ENCODE data around the gene OR5AN1. TPM values are rescaled to one million over a fixed set of nuclear protein-coding genes. Genes with fewer than 3 reads are reported as not detected.

OR5AN1 gene
- total RNA-seq, 1 donor from 2014 or later, result not detected

DNA sequence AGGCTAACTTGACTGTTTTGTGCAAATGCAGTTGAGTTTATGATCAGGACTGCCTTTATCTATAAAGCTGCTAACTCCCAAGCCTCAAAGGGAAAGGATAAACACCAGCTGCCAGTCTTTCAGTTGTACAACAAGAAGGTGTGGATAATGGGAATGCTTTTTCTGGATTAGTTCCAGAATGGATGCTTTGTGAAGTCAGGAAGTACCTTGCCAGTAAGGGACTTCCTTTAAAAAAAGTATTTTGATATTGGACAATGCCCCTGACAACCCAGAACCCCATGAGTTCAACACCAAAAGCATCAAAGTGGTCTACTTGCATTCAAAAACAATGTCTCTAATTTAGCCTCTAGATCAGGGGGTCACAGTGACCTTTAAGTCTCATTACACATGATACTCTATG lies 35.5 kb downstream of the OR5AN1 start:
- Histone ChIP-seq H3K27me3 (ENCODE audit: insufficient read depth, low read length) (no peaks in the 10 kb centered on the region), H3K36me3 (ENCODE audit: insufficient read depth, low read length) (no peaks in the 10 kb centered on the region), H4K20me1 (ENCODE audit: insufficient read depth, low read length) (no peaks in the 10 kb centered on the region), H3K79me2 (ENCODE audit: insufficient read depth, low read length) (no peaks in the 10 kb centered on the region), H3K4me3 (ENCODE audit: insufficient read depth, low read depth, low read length) (no peak overlapping the region), H3K4me1 (ENCODE audit: insufficient read depth, low read length) (no peaks in the 10 kb centered on the region), H3K9ac (ENCODE audit: low read length) (no peak overlapping the region), H2AFZ (ENCODE audit: low read depth, low read length) (no peak overlapping the region), H3K9me3 (ENCODE audit: insufficient read depth, low read depth, low read length) (no peaks in the 10 kb centered on the region), H3K4me2 (ENCODE audit: low read length) (no peak overlapping the region), H3K27ac (ENCODE audit: low read depth, low read length) (no peak overlapping the region)
- no peak overlapping the region for H3K27ac Mint-ChIP-seq (ENCODE audit: unreplicated experiment)
- no peak for TF ChIP-seq EZH2 (IDR thresholded peaks at IDR 0.05; ENCODE audit: insufficient read depth, low read length)
- TF ChIP-seq, protein P1, sequence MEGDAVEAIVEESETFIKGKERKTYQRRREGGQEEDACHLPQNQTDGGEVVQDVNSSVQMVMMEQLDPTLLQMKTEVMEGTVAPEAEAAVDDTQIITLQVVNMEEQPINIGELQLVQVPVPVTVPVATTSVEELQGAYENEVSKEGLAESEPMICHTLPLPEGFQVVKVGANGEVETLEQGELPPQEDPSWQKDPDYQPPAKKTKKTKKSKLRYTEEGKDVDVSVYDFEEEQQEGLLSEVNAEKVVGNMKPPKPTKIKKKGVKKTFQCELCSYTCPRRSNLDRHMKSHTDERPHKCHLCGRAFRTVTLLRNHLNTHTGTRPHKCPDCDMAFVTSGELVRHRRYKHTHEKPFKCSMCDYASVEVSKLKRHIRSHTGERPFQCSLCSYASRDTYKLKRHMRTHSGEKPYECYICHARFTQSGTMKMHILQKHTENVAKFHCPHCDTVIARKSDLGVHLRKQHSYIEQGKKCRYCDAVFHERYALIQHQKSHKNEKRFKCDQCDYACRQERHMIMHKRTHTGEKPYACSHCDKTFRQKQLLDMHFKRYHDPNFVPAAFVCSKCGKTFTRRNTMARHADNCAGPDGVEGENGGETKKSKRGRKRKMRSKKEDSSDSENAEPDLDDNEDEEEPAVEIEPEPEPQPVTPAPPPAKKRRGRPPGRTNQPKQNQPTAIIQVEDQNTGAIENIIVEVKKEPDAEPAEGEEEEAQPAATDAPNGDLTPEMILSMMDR (IDR thresholded peaks at IDR 0.05; ENCODE audit: insufficient read depth, low read depth, low read length), result no peak
- no peak for DNase-seq (ENCODE audit: low read depth)
- H3K4me1 Mint-ChIP-seq (ENCODE audit: low read depth, unreplicated experiment), result no peaks in the 10 kb centered on the region
- no peak overlapping the region for H3K4me3 Mint-ChIP-seq (ENCODE audit: unreplicated experiment)
- H3K9me3 Mint-ChIP-seq (ENCODE audit: unreplicated experiment), result peaks cover 2% of the 10 kb centered on the region
- peaks cover under 1% of the 10 kb centered on the region for H3K36me3 Mint-ChIP-seq (ENCODE audit: low read depth, unreplicated experiment)
- FAIRE-seq, result no peak
- H3K27me3 Mint-ChIP-seq (ENCODE audit: low read depth, unreplicated experiment), result no peaks in the 10 kb centered on the region

DNA sequence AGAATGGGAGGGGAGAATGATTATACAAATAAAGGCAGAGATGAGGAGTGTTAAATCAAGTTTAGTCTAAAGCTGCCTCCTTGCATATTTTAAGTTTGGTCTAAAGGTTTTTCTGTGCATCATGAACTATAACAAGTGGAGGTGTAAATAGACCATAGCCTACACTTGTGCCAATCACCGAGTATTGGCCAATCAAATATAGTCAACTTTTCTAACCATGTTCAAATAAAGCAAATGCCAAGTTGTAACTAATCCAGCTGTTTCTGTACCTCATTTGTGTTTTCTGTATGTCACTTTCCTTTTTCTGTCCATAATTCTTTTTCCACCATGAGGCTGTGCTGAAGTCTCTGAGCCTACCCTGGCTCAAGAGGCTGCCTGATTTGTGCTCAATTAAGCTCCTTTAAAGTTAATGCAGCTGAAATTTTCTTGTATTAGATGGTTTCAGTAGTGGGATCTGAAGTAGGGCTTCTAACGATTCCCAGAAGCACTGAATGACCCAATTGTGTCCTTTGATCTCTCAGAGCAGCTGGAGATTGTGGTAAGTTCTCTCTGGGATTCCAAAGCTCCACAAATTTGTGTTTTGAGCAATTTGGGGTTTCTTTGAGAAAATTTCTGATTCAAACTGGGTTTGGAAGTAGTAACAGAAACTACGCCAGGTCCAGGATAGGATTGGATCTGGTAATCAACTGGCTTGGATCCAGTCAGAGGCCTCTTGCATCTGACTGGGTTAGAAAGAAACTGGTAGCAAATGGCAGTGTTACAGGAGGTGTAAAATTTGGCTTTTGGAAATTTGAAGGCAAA lies 42.0 kb downstream of the OR5AN1 start:
- no peaks in the 10 kb centered on the region for H3K4me1 ChIP-seq (ENCODE audit: insufficient read depth, low read length)
- H3K9ac ChIP-seq (ENCODE audit: low read length), result no peak overlapping the region
- no peaks in the 10 kb centered on the region for H3K36me3 ChIP-seq (ENCODE audit: insufficient read depth, low read length)
- H4K20me1 ChIP-seq (ENCODE audit: insufficient read depth, low read length), result no peaks in the 10 kb centered on the region
- H2AFZ ChIP-seq (ENCODE audit: low read depth, low read length), result no peak overlapping the region
- FAIRE-seq (no peak), DNase-seq (ENCODE audit: low read depth) (no peak)
- no peak overlapping the region for H3K4me3 ChIP-seq (ENCODE audit: insufficient read depth, low read depth, low read length)
- H3K27ac Mint-ChIP-seq (ENCODE audit: unreplicated experiment), result no peak overlapping the region
- no peak overlapping the region for H3K4me2 ChIP-seq (ENCODE audit: low read length)
- no peaks in the 10 kb centered on the region for H3K9me3 ChIP-seq (ENCODE audit: insufficient read depth, low read depth, low read length)
- TF ChIP-seq, protein P1 (IDR thresholded peaks at IDR 0.05; ENCODE audit: insufficient read depth, low read depth, low read length), result no peak
- TF ChIP-seq EZH2 (IDR thresholded peaks at IDR 0.05; ENCODE audit: insufficient read depth, low read length), result no peak
- H3K27me3 Mint-ChIP-seq (ENCODE audit: low read depth, unreplicated experiment), result no peaks in the 10 kb centered on the region
- no peak overlapping the region for H3K4me3 Mint-ChIP-seq (ENCODE audit: unreplicated experiment)
- H3K27me3 ChIP-seq (ENCODE audit: insufficient read depth, low read length), result no peaks in the 10 kb centered on the region
- H3K4me1 Mint-ChIP-seq (ENCODE audit: low read depth, unreplicated experiment), result no peaks in the 10 kb centered on the region
- H3K9me3 Mint-ChIP-seq (ENCODE audit: unreplicated experiment), result peaks cover 4% of the 10 kb centered on the region
- H3K36me3 Mint-ChIP-seq (ENCODE audit: low read depth, unreplicated experiment), result no peaks in the 10 kb centered on the region
- H3K79me2 ChIP-seq (ENCODE audit: insufficient read depth, low read length), result no peaks in the 10 kb centered on the region
- H3K27ac ChIP-seq (ENCODE audit: low read depth, low read length), result no peak overlapping the region

DNA sequence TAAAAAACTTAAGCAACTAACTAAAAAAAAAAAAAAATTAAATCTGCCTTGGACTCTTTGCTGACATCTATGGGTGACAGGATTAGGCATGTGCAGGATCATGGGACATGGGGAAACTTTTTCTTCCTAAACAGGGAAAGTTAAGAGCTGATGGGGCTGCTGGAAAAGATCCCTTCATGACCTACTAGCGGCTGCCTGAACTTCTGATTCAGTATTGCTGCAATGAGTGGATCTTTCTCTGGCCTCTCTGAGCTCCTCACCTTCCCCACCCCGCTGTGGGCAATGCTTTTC lies 42.5 kb downstream of the OR5AN1 start:
- H3K4me3 ChIP-seq (ENCODE audit: insufficient read depth, low read depth, low read length), result no peak overlapping the region
- H4K20me1 ChIP-seq (ENCODE audit: insufficient read depth, low read length), result no peaks in the 10 kb centered on the region
- FAIRE-seq (no peak), DNase-seq (ENCODE audit: low read depth) (no peak)
- no peak overlapping the region for H3K9ac ChIP-seq (ENCODE audit: low read length)
- H3K27me3 ChIP-seq (ENCODE audit: insufficient read depth, low read length), result no peaks in the 10 kb centered on the region
- H3K27me3 Mint-ChIP-seq (ENCODE audit: low read depth, unreplicated experiment), result no peaks in the 10 kb centered on the region
- H3K79me2 ChIP-seq (ENCODE audit: insufficient read depth, low read length), result no peaks in the 10 kb centered on the region
- H2AFZ ChIP-seq (ENCODE audit: low read depth, low read length), result no peak overlapping the region
- no peaks in the 10 kb centered on the region for H3K9me3 ChIP-seq (ENCODE audit: insufficient read depth, low read depth, low read length)
- TF ChIP-seq, protein P1 (IDR thresholded peaks at IDR 0.05; ENCODE audit: insufficient read depth, low read depth, low read length), result no peak
- TF ChIP-seq EZH2 (IDR thresholded peaks at IDR 0.05; ENCODE audit: insufficient read depth, low read length), result no peak
- H3K36me3 Mint-ChIP-seq (ENCODE audit: low read depth, unreplicated experiment), result no peaks in the 10 kb centered on the region
- no peaks in the 10 kb centered on the region for H3K4me1 Mint-ChIP-seq (ENCODE audit: low read depth, unreplicated experiment)
- H3K27ac ChIP-seq (ENCODE audit: low read depth, low read length), result no peak overlapping the region
- no peak overlapping the region for H3K4me2 ChIP-seq (ENCODE audit: low read length)
- peaks cover 4% of the 10 kb centered on the region for H3K9me3 Mint-ChIP-seq (ENCODE audit: unreplicated experiment)
- no peak overlapping the region for H3K27ac Mint-ChIP-seq (ENCODE audit: unreplicated experiment)
- H3K4me1 ChIP-seq (ENCODE audit: insufficient read depth, low read length), result no peaks in the 10 kb centered on the region
- no peaks in the 10 kb centered on the region for H3K36me3 ChIP-seq (ENCODE audit: insufficient read depth, low read length)
- H3K4me3 Mint-ChIP-seq (ENCODE audit: unreplicated experiment), result no peak overlapping the region
